AG09319 (cell line): Measurements from ENCODE around the gene TIFAB.
A peak's percentile ranks its signal among the peaks of the same experiment; 100 is the strongest.
"Not testable (repeated sequence)": the region's sequence is repeated elsewhere in the genome, so short reads cannot be mapped to it uniquely, and the experiment has no call there.

Experiments used
- DNase-seq: peaks from one replicate; pipeline ENCODE4 v3.0.0-alpha.2; 2010; ENCODE audit warnings: low read depth; ENCODE audit errors: extremely low read depth
- TF ChIP-seq, protein P1 (sequence below): IDR thresholded peaks from 2 replicates; pipeline ENCODE4 v1.5.1; 2011; ENCODE audit warnings: low read depth, mild to moderate bottlenecking, inconsistent platforms, low read length, moderate library complexity

Gene TIFAB, protein sequence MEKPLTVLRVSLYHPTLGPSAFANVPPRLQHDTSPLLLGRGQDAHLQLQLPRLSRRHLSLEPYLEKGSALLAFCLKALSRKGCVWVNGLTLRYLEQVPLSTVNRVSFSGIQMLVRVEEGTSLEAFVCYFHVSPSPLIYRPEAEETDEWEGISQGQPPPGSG

GRCh38 chr5:135452321-135453030 lies at the start of gene TIFAB:
TIFAB (minus strand) TSS chr5:135452351; CDS start chr5:135449939, 2,412 bp downstream.
- DNase-seq = no peak
- TF ChIP-seq, protein P1, sequence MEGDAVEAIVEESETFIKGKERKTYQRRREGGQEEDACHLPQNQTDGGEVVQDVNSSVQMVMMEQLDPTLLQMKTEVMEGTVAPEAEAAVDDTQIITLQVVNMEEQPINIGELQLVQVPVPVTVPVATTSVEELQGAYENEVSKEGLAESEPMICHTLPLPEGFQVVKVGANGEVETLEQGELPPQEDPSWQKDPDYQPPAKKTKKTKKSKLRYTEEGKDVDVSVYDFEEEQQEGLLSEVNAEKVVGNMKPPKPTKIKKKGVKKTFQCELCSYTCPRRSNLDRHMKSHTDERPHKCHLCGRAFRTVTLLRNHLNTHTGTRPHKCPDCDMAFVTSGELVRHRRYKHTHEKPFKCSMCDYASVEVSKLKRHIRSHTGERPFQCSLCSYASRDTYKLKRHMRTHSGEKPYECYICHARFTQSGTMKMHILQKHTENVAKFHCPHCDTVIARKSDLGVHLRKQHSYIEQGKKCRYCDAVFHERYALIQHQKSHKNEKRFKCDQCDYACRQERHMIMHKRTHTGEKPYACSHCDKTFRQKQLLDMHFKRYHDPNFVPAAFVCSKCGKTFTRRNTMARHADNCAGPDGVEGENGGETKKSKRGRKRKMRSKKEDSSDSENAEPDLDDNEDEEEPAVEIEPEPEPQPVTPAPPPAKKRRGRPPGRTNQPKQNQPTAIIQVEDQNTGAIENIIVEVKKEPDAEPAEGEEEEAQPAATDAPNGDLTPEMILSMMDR = no peak

GRCh38 chr5:135498637-135498995 lies 46.5 kb upstream of the TIFAB start:
- TF ChIP-seq, protein P1 = no peak
- DNase-seq = no peak

GRCh38 chr5:135497971-135498636 lies 46.0 kb upstream of the TIFAB start:
- DNase-seq = no peak
- TF ChIP-seq, protein P1 = no peak

- DNase-seq = not testable (repeated sequence)
Measured at GRCh38 chr5:135495531-135495930, 43.4 kb upstream of the TIFAB start.

- TF ChIP-seq, protein P1 = no peak
- no peak for DNase-seq
Measured at GRCh38 chr5:135494196-135494595, 42.0 kb upstream of the TIFAB start.

- peak; percentile 66 for DNase-seq
Measured at GRCh38 chr5:135493406-135494180, 41.4 kb upstream of the TIFAB start.

GRCh38 chr5:135492319-135492626 lies 40.1 kb upstream of the TIFAB start:
- TF ChIP-seq, protein P1 = no peak
- no peak for DNase-seq

More at GRCh38 chr5:135493406-135494180, 41.4 kb upstream of the TIFAB start:
- TF ChIP-seq, protein P1 = no peak
